GM19035 (cell line): Measurements from ENCODE around the gene BLM.

ENCODE experiments used
- ATAC-seq: cut with Tn5 transposase; IDR thresholded peaks from one replicate; pipeline ENCODE4 v1.9.1; 2021; ENCODE audit not compliant: unreplicated experiment

BLM gene

GRCh38 chr15:90691369-90691768 lies 25.8 kb upstream of the BLM start:
- ATAC-seq: no peak

GRCh38 chr15:90691982-90692773 lies 25.0 kb upstream of the BLM start:
- ATAC-seq: no peak

GRCh38 chr15:90694987-90695386 lies 22.2 kb upstream of the BLM start:
- ATAC-seq: no peak

GRCh38 chr15:90697175-90697574 lies 20.0 kb upstream of the BLM start:
- no peak for ATAC-seq

GRCh38 chr15:90698629-90699028 lies 18.5 kb upstream of the BLM start:
- no peak for ATAC-seq

- no peak for ATAC-seq
Measured at GRCh38 chr15:90701048-90701447, 16.1 kb upstream of the BLM start.

- no peak for ATAC-seq
Measured at GRCh38 chr15:90701880-90702630, 15.1 kb upstream of the BLM start.

GRCh38 chr15:90703455-90703854 lies 13.7 kb upstream of the BLM start:
- no peak for ATAC-seq

GRCh38 chr15:90705212-90705611 lies 11.9 kb upstream of the BLM start:
- ATAC-seq: no peak

- no peak for ATAC-seq
Measured at GRCh38 chr15:90706394-90707327, 10.5 kb upstream of the BLM start.

GRCh38 chr15:90707489-90707888 lies 9.7 kb upstream of the BLM start:
- no peak for ATAC-seq

GRCh38 chr15:90708516-90708915 lies 8.6 kb upstream of the BLM start:
- ATAC-seq: no peak

- no peak for ATAC-seq
Measured at GRCh38 chr15:90709278-90709677, 7.9 kb upstream of the BLM start.

- no peak for ATAC-seq
Measured at GRCh38 chr15:90710436-90711027, 6.6 kb upstream of the BLM start.

GRCh38 chr15:90711418-90711824 lies 5.7 kb upstream of the BLM start:
- ATAC-seq: no peak

GRCh38 chr15:90711842-90712241 lies 5.3 kb upstream of the BLM start:
- no peak for ATAC-seq

- no peak for ATAC-seq
Measured at GRCh38 chr15:90713081-90713480, 4.1 kb upstream of the BLM start.

GRCh38 chr15:90716317-90716975 lies 700 bp upstream of the BLM start:
- ATAC-seq: no peak

GRCh38 chr15:90718232-90718631 lies 1.1 kb downstream of the BLM start:
- no peak for ATAC-seq

GRCh38 chr15:90720131-90720530 lies 3.0 kb downstream of the BLM start:
- no peak for ATAC-seq
